ENCODE data around the gene PRDM16.

DNA sequence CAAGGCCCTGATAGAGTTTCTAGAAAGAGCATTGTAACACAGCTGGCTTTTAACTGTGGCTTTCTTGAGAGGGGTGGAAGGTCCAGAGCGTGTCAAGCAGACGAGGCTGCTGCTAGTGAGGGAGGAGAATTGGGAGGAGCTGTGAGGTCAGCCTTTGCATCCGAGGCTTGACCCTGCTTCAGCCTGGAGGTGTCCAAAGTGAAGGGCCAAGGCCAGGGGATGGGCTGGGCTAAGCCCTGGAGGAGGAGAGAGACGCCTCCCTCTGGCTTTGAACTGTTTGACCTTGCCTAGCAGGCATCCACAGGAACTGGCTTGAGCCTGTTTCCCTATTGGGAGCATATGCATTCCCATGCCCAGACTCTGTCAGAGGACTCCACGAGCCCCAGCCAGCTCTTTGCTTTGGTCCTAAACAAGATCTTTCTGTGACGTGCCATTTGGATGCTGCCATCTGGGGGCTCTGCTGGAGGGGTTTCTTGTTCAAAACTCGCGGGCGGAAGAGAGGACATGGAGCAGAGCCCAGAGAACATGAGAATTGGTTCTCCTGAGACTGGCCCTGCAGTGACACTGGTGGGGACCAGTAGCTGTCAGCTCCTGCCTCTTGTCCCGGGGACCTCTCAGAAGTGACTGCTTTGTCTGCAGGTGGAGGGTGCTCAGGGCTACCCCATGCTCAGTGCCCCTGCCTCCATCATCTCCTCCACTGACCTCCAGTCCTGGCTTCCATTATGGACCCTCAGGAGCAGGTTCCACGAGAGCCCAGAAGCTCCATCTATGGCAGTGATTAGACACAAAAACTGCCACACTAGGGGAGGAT, 42.2 kb upstream of the PRDM16 start:
- TF ChIP-seq YY1 (tag by site-specific recombination; IDR thresholded peaks at IDR 0.05) (no peak), HOXA7 (CRISPR knock-in tag; IDR thresholded peaks at IDR 0.05; ENCODE audit: borderline replicate concordance) (no peak), TCF7L2 (IDR thresholded peaks at IDR 0.05; ENCODE audit: borderline replicate concordance, low read depth, low read length) (no peak), SP2 (tag by site-specific recombination; IDR thresholded peaks at IDR 0.05) (no peak), ZNF24 (tag by site-specific recombination; IDR thresholded peaks at IDR 0.05) (no peak)
- TF ChIP-seq, protein P1, sequence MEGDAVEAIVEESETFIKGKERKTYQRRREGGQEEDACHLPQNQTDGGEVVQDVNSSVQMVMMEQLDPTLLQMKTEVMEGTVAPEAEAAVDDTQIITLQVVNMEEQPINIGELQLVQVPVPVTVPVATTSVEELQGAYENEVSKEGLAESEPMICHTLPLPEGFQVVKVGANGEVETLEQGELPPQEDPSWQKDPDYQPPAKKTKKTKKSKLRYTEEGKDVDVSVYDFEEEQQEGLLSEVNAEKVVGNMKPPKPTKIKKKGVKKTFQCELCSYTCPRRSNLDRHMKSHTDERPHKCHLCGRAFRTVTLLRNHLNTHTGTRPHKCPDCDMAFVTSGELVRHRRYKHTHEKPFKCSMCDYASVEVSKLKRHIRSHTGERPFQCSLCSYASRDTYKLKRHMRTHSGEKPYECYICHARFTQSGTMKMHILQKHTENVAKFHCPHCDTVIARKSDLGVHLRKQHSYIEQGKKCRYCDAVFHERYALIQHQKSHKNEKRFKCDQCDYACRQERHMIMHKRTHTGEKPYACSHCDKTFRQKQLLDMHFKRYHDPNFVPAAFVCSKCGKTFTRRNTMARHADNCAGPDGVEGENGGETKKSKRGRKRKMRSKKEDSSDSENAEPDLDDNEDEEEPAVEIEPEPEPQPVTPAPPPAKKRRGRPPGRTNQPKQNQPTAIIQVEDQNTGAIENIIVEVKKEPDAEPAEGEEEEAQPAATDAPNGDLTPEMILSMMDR (tag by site-specific recombination; IDR thresholded peaks at IDR 0.05), result no peak
- TF ChIP-seq, protein P2, sequence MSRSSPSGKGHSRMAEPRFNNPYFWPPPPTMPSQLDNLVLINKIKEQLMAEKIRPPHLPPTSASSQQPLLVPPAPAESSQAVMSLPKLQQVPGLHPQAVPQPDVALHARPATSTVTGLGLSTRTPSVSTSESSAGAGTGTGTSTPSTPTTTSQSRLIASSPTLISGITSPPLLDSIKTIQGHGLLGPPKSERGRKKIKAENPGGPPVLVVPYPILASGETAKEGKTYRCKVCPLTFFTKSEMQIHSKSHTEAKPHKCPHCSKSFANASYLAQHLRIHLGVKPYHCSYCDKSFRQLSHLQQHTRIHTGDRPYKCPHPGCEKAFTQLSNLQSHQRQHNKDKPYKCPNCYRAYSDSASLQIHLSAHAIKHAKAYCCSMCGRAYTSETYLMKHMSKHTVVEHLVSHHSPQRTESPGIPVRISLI (tag by site-specific recombination; IDR thresholded peaks at IDR 0.05), result no peak
